CD1c-positive myeloid dendritic cell (primary cell): ENCODE results near the gene SOD1.
"Not testable (repeated sequence)": the region's sequence is repeated elsewhere in the genome, so short reads cannot be mapped to it uniquely, and the experiment has no call there.

Source experiments
- DNase-seq: peaks from one replicate; pipeline ENCODE4 v3.0.0-alpha.2; 2016; ENCODE audit errors: extremely low spot score

SOD1 gene

GRCh38 chr21:31654821-31655580, 4.5 kb upstream of the SOD1 start:
- not testable (repeated sequence) for DNase-seq

GRCh38 chr21:31656199-31657095, 3.0 kb upstream of the SOD1 start:
- DNase-seq, result no peak

- DNase-seq, result no peak
Measured at GRCh38 chr21:31658053-31658452, 1.4 kb upstream of the SOD1 start.

GRCh38 chr21:31659286-31659535, 282 bp upstream of the SOD1 start:
- no peak for DNase-seq

GRCh38 chr21:31660259-31660565, 719 bp downstream of the SOD1 start:
- no peak for DNase-seq

- no peak for DNase-seq
Measured at GRCh38 chr21:31660591-31660990, 1.1 kb downstream of the SOD1 start.

- no peak for DNase-seq
Measured at GRCh38 chr21:31663584-31664249, 4.2 kb downstream of the SOD1 start.

- DNase-seq, result no peak
Measured at GRCh38 chr21:31665397-31665796, 5.9 kb downstream of the SOD1 start.

GRCh38 chr21:31665869-31666268, 6.4 kb downstream of the SOD1 start:
- not testable (repeated sequence) for DNase-seq

- DNase-seq, result no peak
Measured at GRCh38 chr21:31666445-31667010, 7.0 kb downstream of the SOD1 start.

GRCh38 chr21:31667132-31667531, 7.6 kb downstream of the SOD1 start:
- no peak for DNase-seq

GRCh38 chr21:31667639-31668038, 8.1 kb downstream of the SOD1 start:
- no peak for DNase-seq

- DNase-seq, result peak; percentile 17
Measured at GRCh38 chr21:31668651-31669491, 9.4 kb downstream of the SOD1 start.

GRCh38 chr21:31670070-31670469, 10.6 kb downstream of the SOD1 start:
- DNase-seq, result no peak

GRCh38 chr21:31671146-31671716, 11.7 kb downstream of the SOD1 start:
- DNase-seq, result no peak

GRCh38 chr21:31671931-31672330, 12.4 kb downstream of the SOD1 start:
- no peak for DNase-seq

GRCh38 chr21:31673321-31673912, 13.9 kb downstream of the SOD1 start:
- no peak for DNase-seq

- no peak for DNase-seq
Measured at GRCh38 chr21:31675318-31675717, 15.8 kb downstream of the SOD1 start.

- peak; percentile 41 for DNase-seq
Measured at GRCh38 chr21:31675960-31676359, 16.5 kb downstream of the SOD1 start.

GRCh38 chr21:31677047-31677446, 17.6 kb downstream of the SOD1 start:
- DNase-seq, result no peak

- DNase-seq, result no peak
Measured at GRCh38 chr21:31678478-31678877, 19.0 kb downstream of the SOD1 start.
